ENCODE results near the gene PCAT7.

DNA sequence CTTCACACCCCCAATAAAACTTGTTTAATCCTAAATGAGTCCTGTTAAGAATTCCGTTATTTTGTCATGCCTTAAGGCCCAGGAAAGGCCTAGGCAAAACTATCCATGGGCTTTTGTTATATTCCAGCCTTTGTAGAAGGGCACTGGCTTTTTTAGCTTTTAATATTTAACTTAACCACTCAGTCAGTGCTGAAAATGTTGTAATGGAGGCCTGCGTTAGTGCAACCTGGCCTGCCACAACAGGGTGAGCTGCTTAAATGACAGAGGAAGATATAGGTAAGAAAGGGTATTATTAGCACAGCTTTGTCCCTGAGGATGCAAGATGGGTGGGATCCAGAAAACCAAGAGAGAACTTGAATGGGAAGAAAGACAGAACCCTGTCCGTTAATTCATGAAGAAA, 40.2 kb upstream of the PCAT7 start:
- TF ChIP-seq CTCF (IDR thresholded peaks at IDR 0.05; ENCODE audit: borderline replicate concordance, extremely low read depth, low read length, poor library complexity, severe bottlenecking) (no peak), EZH2 (IDR thresholded peaks at IDR 0.05; ENCODE audit: borderline replicate concordance, low read depth, low read length, severe bottlenecking) (no peak)

Measured in DND-41 (cell line).